ENCODE data around the gene DTX1. TPM values are rescaled to one million over a fixed set of nuclear protein-coding genes. Genes with fewer than 3 reads are reported as not detected.

The DTX1 gene
- total RNA-seq, 1 experiment from 2014 or later, result 3.0 TPM

DNA sequence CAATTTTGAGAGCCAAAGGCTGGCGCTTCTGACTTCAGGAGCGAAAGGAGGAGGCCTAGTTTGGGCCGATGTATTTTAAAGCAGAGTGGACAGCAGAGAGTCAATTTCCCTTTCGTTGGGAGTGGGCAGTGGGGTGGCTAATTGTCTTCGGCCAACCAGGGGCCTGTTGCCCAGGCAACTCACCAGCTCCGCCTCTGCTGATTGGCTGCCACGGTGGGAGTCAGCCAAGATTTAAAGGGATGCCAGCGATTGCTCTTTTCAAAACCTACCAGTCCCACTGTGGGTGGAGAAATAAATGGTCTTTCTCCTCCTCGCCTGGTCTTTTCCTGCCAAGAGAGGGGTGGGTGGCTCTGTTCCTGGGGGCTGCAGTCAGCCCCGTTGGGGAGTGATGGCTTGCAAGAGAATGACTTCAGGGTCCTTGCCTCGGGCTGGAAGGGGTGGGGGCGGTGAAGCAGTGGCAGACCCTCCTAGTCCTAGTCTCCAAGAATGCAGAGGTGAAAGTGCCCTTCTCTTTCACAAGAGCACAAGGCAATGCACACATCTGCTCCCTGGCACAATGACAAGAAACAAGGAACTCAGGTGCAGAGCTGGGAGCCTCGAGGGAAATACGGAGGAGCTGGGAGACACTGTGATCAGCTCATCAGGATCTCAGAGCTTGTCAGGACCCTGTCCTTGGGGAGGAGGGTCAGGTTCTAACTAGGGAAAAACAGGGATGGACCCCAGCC lies 41.3 kb downstream of the DTX1 start:
- Histone ChIP-seq H4K91ac (ENCODE audit: insufficient read length, low read depth, low read length) (no peak overlapping the region), H2BK12ac (ENCODE audit: insufficient read length, low read depth, low read length) (no peak overlapping the region), H3K4me2 (ENCODE audit: insufficient read depth, insufficient read length, low read length) (no peak overlapping the region), H2BK5ac (ENCODE audit: insufficient read length, low read length) (no peak overlapping the region), H2BK120ac (ENCODE audit: low read depth, low read length, poor library complexity, severe bottlenecking) (no peak overlapping the region), H3K9ac (ENCODE audit: extremely low read depth, insufficient read length, low read length) (no peak overlapping the region), H3T11ph (ENCODE audit: low read length) (no peak overlapping the region), H2BK20ac (ENCODE audit: low read depth, low read length, poor library complexity, severe bottlenecking) (no peak overlapping the region), H2BK15ac (ENCODE audit: low read depth, low read length) (no peak overlapping the region), H4K5ac (ENCODE audit: insufficient read length, low read depth, low read length) (no peak overlapping the region), H4K20me1 (ENCODE audit: control insufficient read depth, insufficient read depth, insufficient read length) (no peaks in the 10 kb centered on the region), H3K23me2 (ENCODE audit: insufficient read length, low read depth, low read length, poor library complexity, severe bottlenecking) (no peaks in the 10 kb centered on the region), H3K9me3 (ENCODE audit: control insufficient read depth, low read depth, low read length) (no peaks in the 10 kb centered on the region), H3K27ac (ENCODE audit: insufficient read length, low read depth, low read length) (no peak overlapping the region), H2AFZ (ENCODE audit: low read length) (no peak overlapping the region), H4K8ac (replicated peaks; ENCODE audit: insufficient read length, low read depth, low read length) (no peak overlapping the region), H3K4ac (ENCODE audit: low read depth, low read length) (no peak overlapping the region), H3K23ac (ENCODE audit: insufficient read length, low read depth, low read length) (no peak overlapping the region), H3K56ac (ENCODE audit: insufficient read length, low read depth, low read length) (no peak overlapping the region), H2AK5ac (ENCODE audit: insufficient read length, low read length) (no peak overlapping the region), H3K79me1 (ENCODE audit: insufficient read depth, low read depth, low read length, poor library complexity, severe bottlenecking) (no peaks in the 10 kb centered on the region), H3K18ac (ENCODE audit: insufficient read length, low read depth, low read length) (no peak overlapping the region), H3K27me3 (ENCODE audit: insufficient read depth, low read length) (no peaks in the 10 kb centered on the region), H3K14ac (ENCODE audit: insufficient read depth, low read length) (no peak overlapping the region), H3K4me1 (ENCODE audit: insufficient read depth, low read length) (no peaks in the 10 kb centered on the region), H3K79me2 (ENCODE audit: insufficient read depth, low read length) (no peaks in the 10 kb centered on the region)
- Mint-ChIP-seq H3K4me3 (no peak overlapping the region), H3K36me3 (ENCODE audit: insufficient read depth in 1 of 3, low read depth in 3 of 3) (no peaks in the 10 kb centered on the region; a peak in 1 of 7 replicates), H3K27ac (peak overlapping the region in 1 of 3 experiments; percentile 49; a peak in 1 of 7 replicates), H3K9me3 (no peaks in the 10 kb centered on the region), H3K27me3 (ENCODE audit: low read depth) (peaks cover 3% of the 10 kb centered on the region), H3K4me1 (peaks cover 12 to 17% of the 10 kb centered on the region in 2 experiments)
- peak; percentile 82 for DNase-seq
- no CpG with 5 or more reads among the region's 14 CpGs for WGBS (ENCODE audit: extremely low coverage, insufficient read length, low lambda C conversion rate)
- no peak for TF ChIP-seq CTCF (conservative IDR thresholded peaks at IDR 0.05)

All from H9 (cell line).